NT2/D1 (cell line): ENCODE measurements around the gene ADARB2.

Experiments
- YY1 ChIP-seq: IDR thresholded peaks from 2 replicates; pipeline ENCODE4 v1.6.1; 2011; ENCODE audit not compliant: insufficient read length, insufficient read depth
- ZNF274 ChIP-seq: IDR thresholded peaks from 2 replicates; pipeline ENCODE4 v1.6.1; 2011; ENCODE audit warnings: mild to moderate bottlenecking, low read depth, low read length

DNA sequence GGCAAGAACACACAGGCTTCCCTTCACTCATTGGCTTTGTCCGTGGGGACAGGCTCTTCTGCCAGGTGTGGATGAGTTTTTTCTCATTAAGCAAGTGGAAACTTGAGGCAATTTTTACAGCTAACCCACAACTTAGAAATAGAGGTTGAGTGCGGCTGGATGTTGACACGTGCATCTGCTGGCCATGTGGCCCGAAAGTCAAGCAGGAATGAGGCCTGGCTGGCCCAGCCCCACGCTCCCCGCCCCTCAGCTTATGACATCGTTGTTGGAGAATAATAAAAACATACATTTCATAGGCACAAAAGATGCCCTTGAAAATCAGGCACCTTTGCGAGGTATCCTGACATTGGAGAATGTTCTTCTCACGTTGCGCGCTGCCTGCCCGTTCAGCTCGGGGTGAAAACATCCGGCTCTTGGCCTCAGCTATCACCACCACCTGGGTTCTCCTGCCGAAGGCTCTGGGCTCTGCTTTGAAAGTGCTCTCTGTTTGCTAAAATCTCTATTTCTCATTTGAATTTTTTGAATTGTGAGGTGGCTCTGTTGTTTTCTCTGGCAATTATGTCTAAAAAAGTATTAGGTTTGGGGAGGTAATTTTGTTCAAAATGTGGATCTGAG is 370.4 kb downstream of the ADARB2 start:
- no peak for TF ChIP-seq ZNF274
- TF ChIP-seq YY1, result no peak
